ENCODE data around the gene SNX11. TPM values are rescaled to one million over a fixed set of nuclear protein-coding genes. Genes with fewer than 3 reads are reported as not detected.

SNX11 gene
- total and polyA plus RNA-seq, 9 of the 15 experiments (the other 6 are each of a cell fraction or from before 2014, with no cell fraction given), result 12.4 to 24.0 (median 16.8) TPM

- TF ChIP-seq MTA3 (IDR thresholded peaks at IDR 0.05; ENCODE audit: borderline replicate concordance) (no peak), BRF2 (IDR thresholded peaks at IDR 0.05; ENCODE audit: borderline replicate concordance, insufficient read depth, insufficient read length) (no peak), PRPF4 (IDR thresholded peaks at IDR 0.05; ENCODE audit: insufficient read depth, low read depth, low read length, poor library complexity, severe bottlenecking) (no peak), CUX1 (CRISPR knock-in tag; IDR thresholded peaks at IDR 0.05) (no peak), NCOR1 (IDR thresholded peaks at IDR 0.05) (no peak), FOS (IDR thresholded peaks at IDR 0.05; ENCODE audit: extremely low read depth, insufficient read length) (no peak), TARDBP (IDR thresholded peaks at IDR 0.05) (no peak), ZNF609 (CRISPR knock-in tag; IDR thresholded peaks at IDR 0.05; ENCODE audit: borderline replicate concordance) (no peak), POLR2A (conservative IDR thresholded peaks at IDR 0.05) (no peak), TAL1 (IDR thresholded peaks at IDR 0.05) (no peak), PTTG1 (tag; IDR thresholded peaks at IDR 0.05; ENCODE audit: low read depth) (no peak), SLC30A9 (CRISPR knock-in tag; IDR thresholded peaks at IDR 0.05) (no peak), TSC22D4 (tag; IDR thresholded peaks at IDR 0.05) (no peak), MLLT1 (IDR thresholded peaks at IDR 0.05) (no peak), PHF8 (IDR thresholded peaks at IDR 0.05; ENCODE audit: borderline replicate concordance, low read length) (no peak)
Observed at GRCh38 chr17:48148854-48149786, 41.6 kb downstream of the SNX11 start (continued).

Data from K562 (cell line).